H9 (cell line): ENCODE data around the gene C9orf43. TPM values are rescaled to one million over a fixed set of nuclear protein-coding genes. Genes with fewer than 3 reads are reported as not detected.

ENCODE experiments used
- DNase-seq: peaks from one replicate; pipeline ENCODE4 v3.0.0-alpha.2; 2017
- H2AFZ ChIP-seq: one replicate; pipeline ENCODE4 v1.6.1; 2013; ENCODE audit warnings: mild to moderate bottlenecking, low read length, control low read depth, moderate library complexity
- H2AK5ac ChIP-seq: 2 replicates; pipeline ENCODE4 v1.6.1; 2013; ENCODE audit warnings: low read length, control low read depth, mixed read lengths; ENCODE audit not compliant: insufficient read length
- H2BK120ac ChIP-seq: one replicate; pipeline ENCODE4 v1.6.1; 2013; ENCODE audit warnings: low read depth, mild to moderate bottlenecking, low read length, control low read depth, inconsistent platforms; ENCODE audit not compliant: poor library complexity, severe bottlenecking
- H2BK12ac ChIP-seq: 2 replicates; pipeline ENCODE4 v1.6.1; 2013; ENCODE audit warnings: low read length, control low read depth, mixed read lengths, low read depth; ENCODE audit not compliant: insufficient read length
- H2BK15ac ChIP-seq: 2 replicates; pipeline ENCODE4 v1.6.1; 2013; ENCODE audit warnings: low read depth, low read length, control low read depth
- H2BK20ac ChIP-seq: one replicate; pipeline ENCODE4 v1.6.1; 2013; ENCODE audit warnings: low read depth, mild to moderate bottlenecking, low read length, control low read depth, inconsistent platforms; ENCODE audit not compliant: poor library complexity, severe bottlenecking
- H2BK5ac ChIP-seq: 2 replicates; pipeline ENCODE4 v1.6.1; 2013; ENCODE audit warnings: low read length, control low read depth, mixed read lengths; ENCODE audit not compliant: insufficient read length
- H3K14ac ChIP-seq: 2 replicates; pipeline ENCODE4 v1.6.1; 2013; ENCODE audit warnings: low read length, control low read depth; ENCODE audit not compliant: insufficient read depth
- H3K18ac ChIP-seq: 2 replicates; pipeline ENCODE4 v1.6.1; 2013; ENCODE audit warnings: low read depth, mild to moderate bottlenecking, mixed read lengths, low read length, control low read depth; ENCODE audit not compliant: insufficient read length
- H3K23ac ChIP-seq: 2 replicates; pipeline ENCODE4 v1.6.1; 2013; ENCODE audit warnings: low read length, control low read depth, mixed read lengths, low read depth; ENCODE audit not compliant: insufficient read length
- H3K23me2 ChIP-seq: 2 replicates; pipeline ENCODE4 v1.6.1; 2013; ENCODE audit warnings: low read depth, mild to moderate bottlenecking, mixed read lengths, low read length, control low read depth; ENCODE audit not compliant: insufficient read length, poor library complexity, severe bottlenecking
- H3K27ac ChIP-seq: 2 replicates; pipeline ENCODE4 v1.5.1; 2013; ENCODE audit warnings: low read length, control low read depth, mixed read lengths, low read depth; ENCODE audit not compliant: insufficient read length
- H3K27me3 ChIP-seq: 2 replicates; pipeline ENCODE4 v1.6.1; 2013; ENCODE audit warnings: low read length, control low read depth, inconsistent platforms; ENCODE audit not compliant: insufficient read depth
- H3K4ac ChIP-seq: 2 replicates; pipeline ENCODE4 v1.6.1; 2013; ENCODE audit warnings: low read depth, mild to moderate bottlenecking, control low read depth, inconsistent platforms, low read length, moderate library complexity
- H3K4me1 ChIP-seq: 2 replicates; pipeline ENCODE4 v1.6.1; 2013; ENCODE audit warnings: low read length, control low read depth, inconsistent platforms; ENCODE audit not compliant: insufficient read depth
- H3K4me2 ChIP-seq: 2 replicates; pipeline ENCODE4 v1.6.1; 2013; ENCODE audit warnings: low read length, control low read depth, mixed read lengths; ENCODE audit not compliant: insufficient read length, insufficient read depth
- H3K56ac ChIP-seq: 2 replicates; pipeline ENCODE4 v1.6.1; 2013; ENCODE audit warnings: low read depth, mild to moderate bottlenecking, mixed read lengths, low read length, control low read depth; ENCODE audit not compliant: insufficient read length
- H3K79me1 ChIP-seq: 2 replicates; pipeline ENCODE4 v1.6.1; 2013; ENCODE audit warnings: low read depth, mild to moderate bottlenecking, moderate library complexity, low read length, control low read depth, inconsistent platforms; ENCODE audit not compliant: insufficient read depth, poor library complexity, severe bottlenecking
- H3K79me2 ChIP-seq: 2 replicates; pipeline ENCODE4 v1.6.1; 2013; ENCODE audit warnings: low read length, control low read depth, inconsistent platforms; ENCODE audit not compliant: insufficient read depth
- H3K9ac ChIP-seq: 2 replicates; pipeline ENCODE4 v1.6.1; 2013; ENCODE audit warnings: low read length, control low read depth, mixed read lengths; ENCODE audit not compliant: insufficient read length; ENCODE audit errors: extremely low read depth
- H3K9me3 ChIP-seq: one replicate; pipeline ENCODE4 v1.6.1; 2013; ENCODE audit warnings: low read depth, low read length, inconsistent platforms; ENCODE audit not compliant: control insufficient read depth
- H3T11ph ChIP-seq: one replicate; pipeline ENCODE4 v1.6.1; 2013; ENCODE audit warnings: mild to moderate bottlenecking, low read length, control low read depth, inconsistent platforms
- H4K20me1 ChIP-seq: one replicate; pipeline ENCODE4 v1.6.1; 2013; ENCODE audit not compliant: control insufficient read depth, insufficient read length, insufficient read depth
- H4K5ac ChIP-seq: 2 replicates; pipeline ENCODE4 v1.6.1; 2013; ENCODE audit warnings: low read depth, mild to moderate bottlenecking, mixed read lengths, low read length, control low read depth; ENCODE audit not compliant: insufficient read length
- H4K8ac ChIP-seq: replicated peaks from 2 replicates; pipeline ENCODE4 v1.6.1; 2013; ENCODE audit warnings: low read length, control low read depth, mixed read lengths, low read depth; ENCODE audit not compliant: insufficient read length
- H4K91ac ChIP-seq: 2 replicates; pipeline ENCODE4 v1.6.1; 2013; ENCODE audit warnings: low read depth, mild to moderate bottlenecking, moderate library complexity, mixed read lengths, low read length, control low read depth; ENCODE audit not compliant: insufficient read length
- H3K27ac Mint-ChIP-seq, 3 experiments: 2 replicates in 2 of 3; 3 replicates in 1 of 3; pipeline ENCODE4 v1.8.0; 2020 to 2021; ENCODE audit warnings: mixed read lengths in 3 of 3, mild to moderate bottlenecking in 1 of 3, moderate library complexity in 1 of 3
- H3K27me3 Mint-ChIP-seq: 2 replicates; pipeline ENCODE4 v1.8.0; 2021; ENCODE audit warnings: low read depth, mild to moderate bottlenecking, moderate library complexity, mixed read lengths
- H3K36me3 Mint-ChIP-seq, 3 experiments: 2 replicates in 2 of 3; 3 replicates in 1 of 3; pipeline ENCODE4 v1.8.0; 2020 to 2021; ENCODE audit warnings: low read depth in 3 of 3, mixed read lengths in 3 of 3; ENCODE audit not compliant: insufficient read depth in 1 of 3
- H3K4me1 Mint-ChIP-seq, 2 experiments: 2 replicates each; pipeline ENCODE4 v1.8.0; 2020; ENCODE audit warnings: mixed read lengths in 2 of 2
- H3K4me3 Mint-ChIP-seq, 2 experiments: 2 replicates in 1 of 2; 3 replicates in 1 of 2; pipeline ENCODE4 v1.8.0; 2020 to 2021; ENCODE audit warnings: mild to moderate bottlenecking in 2 of 2, mixed read lengths in 2 of 2, moderate library complexity in 1 of 2
- H3K9me3 Mint-ChIP-seq, 2 experiments: 2 replicates in 1 of 2; 3 replicates in 1 of 2; pipeline ENCODE4 v1.8.0; 2020; ENCODE audit warnings: mild to moderate bottlenecking in 2 of 2, mixed read lengths in 2 of 2, moderate library complexity in 1 of 2
- CTCF ChIP-seq: fragments of 200-600 bp; sonication (generic); conservative IDR thresholded peaks from 3 replicates; pipeline ENCODE4 v1.8.0; 2021; ENCODE audit warnings: antibody characterized with exemption, mild to moderate bottlenecking
- WGBS: extraction: QIAGEN DNeasy Blood & Tissue Kit; methylation state at CpG from one replicate; pipeline ENCODE4 v1.1.7; 2013; ENCODE audit warnings: missing lambda C conversion rate, low lambda C conversion rate, mixed read lengths; ENCODE audit not compliant: insufficient read length; ENCODE audit errors: extremely low coverage; 5-methylcytosine and 5-hydroxymethylcytosine counted together
- total RNA-seq: library from RNA; stranded (reverse); gene quantifications from 2 replicates; pipeline ENCODE4 v1.2.1, GENCODE V29; 2021

Gene C9orf43
- total RNA-seq, 1 experiment from 2014 or later = 0.57 TPM

- H3K27me3 Mint-ChIP-seq = no peaks in the 10 kb centered on the region
- peaks cover 13 to 36% (median 30%) of the 10 kb centered on the region in 3 experiments; a peak in 6 of 7 replicates for H3K36me3 Mint-ChIP-seq
- Histone ChIP-seq H3K23me2 (peaks cover 11% of the 10 kb centered on the region), H4K5ac (no peak overlapping the region), H2BK20ac (no peak overlapping the region), H3K9me3 (no peaks in the 10 kb centered on the region), H3K4ac (no peak overlapping the region; the same call in 1 of the 2 replicates), H3K23ac (no peak overlapping the region), H3K79me1 (no peaks in the 10 kb centered on the region), H3K9ac (peak overlapping the region; percentile 93), H3K27ac (peak overlapping the region; percentile 88), H3K18ac (peak overlapping the region; percentile 94), H2BK120ac (no peak overlapping the region), H3K4me2 (peak overlapping the region; percentile 92), H2BK5ac (peak overlapping the region; percentile 33), H2AFZ (no peak overlapping the region), H2BK15ac (no peak overlapping the region), H4K8ac (no peak overlapping the region), H3K56ac (no peak overlapping the region), H3K14ac (peak overlapping the region; percentile 96), H2AK5ac (no peak overlapping the region), H3K79me2 (peaks cover 4% of the 10 kb centered on the region; the same call in 1 of the 2 replicates), H4K91ac (no peak overlapping the region), H3K27me3 (no peaks in the 10 kb centered on the region), H2BK12ac (no peak overlapping the region), H3T11ph (no peak overlapping the region), H4K20me1 (no peaks in the 10 kb centered on the region), H3K4me1 (no peaks in the 10 kb centered on the region)
- no peak for TF ChIP-seq CTCF
- peak overlapping the region; percentile 97 to 100 (median 100) for H3K27ac Mint-ChIP-seq
- WGBS = no CpG with 5 or more reads among the region's 20 CpGs
- no peak for DNase-seq
- H3K4me3 Mint-ChIP-seq = peak overlapping the region; percentile 98 to 99
- H3K4me1 Mint-ChIP-seq = peaks cover 9 to 18% of the 10 kb centered on the region in 2 experiments
- H3K9me3 Mint-ChIP-seq = no peaks in the 10 kb centered on the region
Observed at GRCh38 chr9:113409883-113410206, 702 bp upstream of the C9orf43 start.
